ENCODE data around the gene ZDHHC21.
A peak's percentile ranks its signal among the peaks of the same experiment; 100 is the strongest.

ZDHHC21 gene

GRCh38 chr9:14693251-14693861, at the start of gene ZDHHC21:
Gene ZDHHC21, minus strand, starts transcription at chr9:14693432. Its CDS starts 19,092 bp downstream, at chr9:14674340.
- peak within 1 kb of the TSS; percentile 59 for H3K4me3 ChIP-seq (ENCODE audit: low read depth, low read length)
- DNase-seq (ENCODE audit: low read depth): no peak
- TF ChIP-seq CTCF (IDR thresholded peaks at IDR 0.05; ENCODE audit: control insufficient read depth, extremely low read depth, insufficient read depth): no peak

GRCh38 chr9:14741369-14741768, 48.1 kb upstream of the ZDHHC21 start:
- no peak overlapping the region for H3K4me3 ChIP-seq (ENCODE audit: low read depth, low read length)
- DNase-seq (ENCODE audit: low read depth): no peak
- no peak for TF ChIP-seq CTCF (IDR thresholded peaks at IDR 0.05; ENCODE audit: control insufficient read depth, extremely low read depth, insufficient read depth)

- TF ChIP-seq CTCF (IDR thresholded peaks at IDR 0.05; ENCODE audit: control insufficient read depth, extremely low read depth, insufficient read depth): no peak
- H3K4me3 ChIP-seq (ENCODE audit: low read depth, low read length): no peak overlapping the region
- DNase-seq (ENCODE audit: low read depth): no peak
Observed at GRCh38 chr9:14733133-14733532, 39.9 kb upstream of the ZDHHC21 start.

GRCh38 chr9:14731294-14731981, 38.2 kb upstream of the ZDHHC21 start:
- TF ChIP-seq CTCF (IDR thresholded peaks at IDR 0.05; ENCODE audit: control insufficient read depth, extremely low read depth, insufficient read depth): no peak
- no peak overlapping the region for H3K4me3 ChIP-seq (ENCODE audit: low read depth, low read length)
- no peak for DNase-seq (ENCODE audit: low read depth)

- DNase-seq (ENCODE audit: low read depth): no peak
- H3K4me3 ChIP-seq (ENCODE audit: low read depth, low read length): no peak overlapping the region
- no peak for TF ChIP-seq CTCF (IDR thresholded peaks at IDR 0.05; ENCODE audit: control insufficient read depth, extremely low read depth, insufficient read depth)
Observed at GRCh38 chr9:14730461-14730898, 37.2 kb upstream of the ZDHHC21 start.

GRCh38 chr9:14723301-14723700, 30.1 kb upstream of the ZDHHC21 start:
- no peak for TF ChIP-seq CTCF (IDR thresholded peaks at IDR 0.05; ENCODE audit: control insufficient read depth, extremely low read depth, insufficient read depth)
- no peak for DNase-seq (ENCODE audit: low read depth)

More at GRCh38 chr9:14723301-14723700, 30.1 kb upstream of the ZDHHC21 start:
- no peak overlapping the region for H3K4me3 ChIP-seq (ENCODE audit: low read depth, low read length)

All from LNCaP clone FGC (cell line).